22Rv1 (cell line): ENCODE data around the gene MIS18A.

ENCODE experiments used
- CTCF ChIP-seq: fragments of 450-650 bp; IDR thresholded peaks from 2 replicates; pipeline ENCODE4 v1.5.1; 2017; ENCODE audit warnings: mild to moderate bottlenecking
- ZFX ChIP-seq: fragments of 450-650 bp; IDR thresholded peaks from 2 replicates; pipeline ENCODE4 v1.6.1; 2017; ENCODE audit warnings: antibody characterized with exemption, borderline replicate concordance

GRCh38 chr21:32240851-32241687 lies 37.8 kb downstream of the MIS18A start:
- TF ChIP-seq CTCF (no peak), ZFX (no peak)
